HG02973 (cell line): ENCODE data around the gene RNF157.
A peak's percentile ranks its signal among the peaks of the same experiment; 100 is the strongest.
"Not testable (repeated sequence)": the region's sequence is repeated elsewhere in the genome, so short reads cannot be mapped to it uniquely, and the experiment has no call there.

Experiments
- ATAC-seq: cut with Tn5 transposase; IDR thresholded peaks from one replicate; pipeline ENCODE4 v1.9.1; 2021; ENCODE audit warnings: moderate library complexity; ENCODE audit not compliant: unreplicated experiment

The RNF157 gene

DNA sequence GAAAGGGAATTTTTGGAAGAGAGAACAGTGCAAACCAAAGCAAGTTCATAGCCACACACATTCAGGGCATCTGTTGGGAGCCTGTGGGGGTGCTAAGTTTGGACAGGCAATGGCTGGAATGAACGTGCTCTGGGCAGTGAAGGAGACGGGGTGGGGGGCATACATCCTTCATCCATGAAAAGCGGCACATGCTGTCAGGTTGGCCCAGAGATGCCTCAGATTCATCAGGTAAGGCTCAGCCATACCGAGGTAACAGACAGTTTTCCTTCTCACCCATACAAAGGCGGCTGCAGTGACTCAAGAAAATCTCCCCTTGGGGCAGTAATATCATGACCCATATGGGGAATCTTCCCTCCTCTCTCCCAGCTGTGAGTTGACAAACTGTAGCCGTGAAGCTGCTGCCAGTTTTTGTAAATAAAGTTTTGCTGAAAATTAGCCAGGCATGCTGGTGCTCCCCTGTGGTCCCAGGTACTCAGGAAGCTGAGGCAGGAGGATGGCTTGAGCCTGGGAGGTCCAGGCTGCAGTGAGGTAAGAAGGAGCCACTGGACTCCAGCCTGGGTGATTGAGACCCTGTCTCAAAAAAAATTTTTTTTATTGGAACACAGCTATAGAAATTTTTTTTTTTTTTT lies 15.6 kb upstream of the RNF157 start:
- no peak for ATAC-seq

DNA sequence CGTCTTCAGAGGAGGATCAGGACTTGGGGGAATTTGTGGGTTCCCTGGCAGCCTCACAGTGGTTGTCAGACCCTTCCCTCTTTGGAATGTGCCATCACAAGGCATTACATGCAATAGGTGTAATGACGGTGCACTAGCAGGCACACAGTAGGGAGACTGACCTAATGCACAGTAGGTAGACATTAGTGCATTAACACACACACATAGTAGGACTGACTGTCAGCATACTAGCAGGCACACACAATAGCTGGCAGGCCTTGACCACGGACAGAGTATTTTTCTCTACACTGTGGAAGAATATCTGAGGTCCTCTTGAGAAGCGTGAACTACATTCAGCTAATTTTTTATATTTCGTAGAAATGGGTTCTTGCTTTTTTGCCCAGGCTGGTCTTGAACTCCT lies 14.0 kb upstream of the RNF157 start:
- no peak for ATAC-seq

DNA sequence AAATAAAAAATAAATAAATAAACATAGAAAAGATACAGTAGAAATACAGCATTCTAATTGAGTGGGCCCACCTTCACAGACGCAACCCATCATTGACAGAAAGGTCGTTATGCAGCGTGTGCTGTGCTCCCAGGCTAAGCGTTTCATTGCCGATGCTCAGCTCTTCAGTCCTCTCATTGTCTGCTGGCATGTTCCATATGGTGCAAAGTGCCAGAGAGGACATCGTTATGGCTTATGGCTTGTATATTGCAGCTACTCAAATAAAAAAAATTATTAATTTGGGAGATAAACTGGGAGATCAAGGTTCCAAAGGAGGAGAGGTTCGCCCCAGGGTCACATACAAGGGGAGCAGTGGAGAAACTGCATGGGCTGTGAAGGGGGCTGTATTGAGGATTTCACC lies 13.5 kb upstream of the RNF157 start:
- no peak for ATAC-seq

DNA sequence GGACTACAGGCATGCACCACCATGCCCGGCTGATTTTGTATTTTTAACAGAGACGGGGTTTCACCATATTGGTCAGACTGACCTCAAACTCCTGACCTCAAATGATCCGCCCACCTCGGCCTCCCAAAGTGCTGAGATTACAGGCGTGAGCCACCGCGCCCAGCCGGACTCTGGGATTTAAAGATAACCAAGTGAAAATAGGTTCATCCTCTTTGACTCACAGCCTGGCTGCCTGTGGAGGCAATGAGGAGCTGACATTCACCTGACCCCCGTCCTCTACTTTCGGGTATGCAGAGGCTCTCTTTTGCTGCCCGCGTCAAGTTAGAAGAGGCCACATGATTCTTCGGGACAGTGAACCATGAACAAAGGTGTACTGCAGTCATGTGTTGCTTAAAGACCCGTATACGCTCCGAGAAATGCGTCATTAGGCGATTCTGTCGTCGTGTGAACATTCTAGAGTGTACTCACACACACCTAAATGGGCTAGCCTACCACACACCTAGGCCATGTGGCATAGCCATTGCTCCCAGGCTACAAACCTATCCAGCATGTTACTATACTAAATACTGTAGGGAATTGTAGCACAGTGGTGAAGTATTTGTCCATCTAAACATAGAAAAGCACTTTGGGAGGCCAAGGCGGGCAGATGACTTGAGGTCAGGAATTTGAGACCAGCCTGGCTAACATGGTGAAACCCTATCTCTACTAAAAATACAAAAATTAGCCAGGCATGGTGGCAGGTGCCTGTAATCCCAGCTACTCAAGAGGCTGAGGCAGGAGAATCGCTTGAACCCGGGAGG lies 12.9 kb upstream of the RNF157 start:
- not testable (repeated sequence) for ATAC-seq

DNA sequence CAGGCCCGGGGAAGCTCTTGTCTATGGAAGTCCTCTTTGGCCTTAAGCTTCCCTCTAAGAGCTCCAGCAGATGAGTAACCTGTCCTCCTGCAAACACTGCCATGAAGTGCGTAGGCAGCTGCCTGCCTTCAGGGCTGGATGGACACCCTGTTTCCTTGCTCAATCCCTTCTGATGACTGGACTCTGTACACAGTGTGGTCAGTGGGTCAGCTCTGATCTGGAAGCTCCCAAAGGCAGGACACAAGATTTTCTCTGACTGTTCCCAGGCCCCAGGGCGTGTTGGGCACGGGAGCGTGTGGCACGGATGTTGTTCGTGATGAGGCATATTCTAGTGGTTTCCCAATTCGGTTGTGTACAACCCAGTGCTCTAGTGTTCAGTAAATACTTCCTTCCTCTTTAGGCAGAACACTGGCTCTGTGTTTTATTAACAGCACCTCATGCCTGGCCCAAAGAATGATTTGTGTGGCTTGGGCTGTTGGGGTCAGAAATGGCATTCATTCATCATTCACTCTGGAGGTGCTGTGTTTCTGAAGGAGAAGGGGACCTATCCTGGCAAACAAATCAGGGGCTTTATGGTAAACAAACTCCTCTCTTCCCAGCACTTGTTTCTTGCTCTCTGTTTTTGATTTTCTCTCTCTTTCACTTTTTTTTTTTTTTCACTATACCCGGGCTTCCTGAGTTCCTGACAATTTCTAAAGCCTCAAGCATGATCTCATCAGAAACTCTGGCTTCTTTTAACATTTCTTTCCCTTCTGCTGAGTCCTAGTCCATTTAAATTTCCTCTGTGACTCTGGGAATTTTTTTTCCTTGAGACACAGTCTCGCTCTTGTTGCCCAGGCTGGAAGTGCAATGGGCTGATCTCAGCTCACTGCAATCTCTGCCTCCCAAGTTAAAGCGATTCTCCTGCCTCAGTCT lies 12.0 kb upstream of the RNF157 start:
- ATAC-seq = no peak

DNA sequence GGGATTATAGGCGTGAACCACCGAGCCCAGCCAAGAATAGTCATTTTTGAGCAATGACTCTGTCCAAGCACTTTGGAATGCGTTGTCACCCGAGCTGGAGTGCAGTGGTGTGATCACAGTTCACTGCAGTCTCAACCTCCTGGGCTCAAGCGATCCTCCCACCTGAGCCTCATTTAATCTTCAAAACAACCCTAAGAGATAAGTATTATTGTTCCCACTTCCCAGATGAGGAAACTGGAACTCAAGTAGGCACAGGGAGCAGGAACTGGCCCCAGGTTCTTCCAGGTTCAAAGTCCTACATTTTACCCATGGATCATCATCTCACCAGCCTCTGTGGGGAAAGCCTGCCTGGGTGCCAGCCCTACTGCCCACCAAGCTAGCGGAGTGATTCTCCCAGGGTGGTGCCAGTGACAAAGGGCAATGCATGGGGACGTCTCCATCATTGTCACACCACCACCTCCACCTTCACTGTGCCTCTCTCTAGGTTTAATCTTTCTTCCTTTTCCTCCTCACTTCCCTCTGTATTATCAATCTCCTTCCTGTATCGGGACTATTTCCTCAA lies 11.3 kb upstream of the RNF157 start:
- ATAC-seq = no peak

DNA sequence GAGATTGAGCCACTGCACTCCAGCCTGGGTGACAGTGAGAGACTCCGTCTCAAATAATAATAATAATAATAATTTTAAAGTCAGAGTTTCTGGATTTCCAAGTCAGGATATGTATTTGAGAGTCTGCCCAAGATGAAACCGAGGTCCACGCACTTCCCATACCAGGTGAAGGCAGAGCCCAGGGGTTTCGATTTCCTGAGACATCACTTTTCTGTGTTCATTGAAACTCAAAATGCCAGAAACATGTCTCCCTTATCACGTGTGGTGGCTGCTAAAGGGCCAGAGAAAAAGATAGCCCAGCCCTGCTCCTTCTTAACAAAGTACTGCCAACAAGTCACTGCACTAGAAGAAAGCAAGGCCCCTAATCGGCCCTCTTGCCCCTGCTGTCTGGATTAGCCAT lies 9.8 kb upstream of the RNF157 start:
- no peak for ATAC-seq

DNA sequence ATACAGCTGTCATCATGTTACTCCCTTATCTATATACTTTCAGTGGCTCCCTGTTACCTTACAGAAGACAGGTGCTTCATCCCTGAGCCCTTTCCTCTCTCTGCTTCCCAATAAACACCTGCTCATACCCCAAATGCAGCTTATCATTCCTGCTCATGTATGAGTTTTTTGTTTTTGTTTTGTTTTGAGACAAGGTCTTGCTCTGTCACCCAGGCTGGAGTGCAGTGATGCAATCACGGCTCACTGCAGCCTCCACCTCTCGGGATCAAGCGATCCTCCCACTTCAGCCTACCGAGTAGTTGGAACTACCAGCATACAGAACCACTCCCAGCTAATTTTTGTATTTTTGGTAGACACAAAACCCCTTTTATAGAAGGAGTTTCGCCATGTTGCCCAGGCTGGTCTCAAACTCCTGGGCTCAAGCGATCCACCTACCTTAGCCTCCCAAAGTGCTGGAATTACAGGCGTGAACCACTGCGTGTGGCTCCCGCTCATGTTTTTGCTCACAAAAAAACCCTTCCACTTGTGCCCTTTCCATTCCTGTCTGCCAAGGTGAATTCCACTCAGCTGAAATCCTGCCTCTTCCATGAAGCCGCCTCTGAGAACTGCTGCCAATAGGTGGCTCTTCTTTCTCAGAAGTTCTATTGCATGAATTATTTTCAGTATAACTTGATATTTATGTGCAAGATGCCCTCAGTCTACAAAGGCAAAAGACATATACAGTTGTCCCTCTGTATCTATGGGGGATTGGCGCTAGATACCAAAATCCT lies 7.9 kb upstream of the RNF157 start:
- no peak for ATAC-seq

DNA sequence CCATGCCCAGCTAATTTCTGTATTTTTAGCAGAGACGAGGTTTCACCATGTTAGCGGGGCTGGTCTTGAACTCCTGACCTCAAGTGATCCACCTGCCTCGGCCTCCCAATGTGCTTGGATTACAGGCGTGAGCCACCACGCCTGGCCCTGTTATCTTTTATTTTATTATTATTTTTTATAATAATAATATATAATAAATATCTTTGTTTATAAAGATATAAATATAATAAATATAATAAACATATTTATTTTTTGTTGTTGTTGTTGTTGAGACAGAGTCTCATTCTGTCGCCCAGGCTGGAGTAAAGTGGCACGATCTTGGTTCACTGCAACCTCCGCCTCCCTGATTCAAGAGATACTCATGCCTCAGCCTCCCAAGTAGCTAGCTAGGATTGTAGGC lies 7.0 kb upstream of the RNF157 start:
- ATAC-seq = no peak

DNA sequence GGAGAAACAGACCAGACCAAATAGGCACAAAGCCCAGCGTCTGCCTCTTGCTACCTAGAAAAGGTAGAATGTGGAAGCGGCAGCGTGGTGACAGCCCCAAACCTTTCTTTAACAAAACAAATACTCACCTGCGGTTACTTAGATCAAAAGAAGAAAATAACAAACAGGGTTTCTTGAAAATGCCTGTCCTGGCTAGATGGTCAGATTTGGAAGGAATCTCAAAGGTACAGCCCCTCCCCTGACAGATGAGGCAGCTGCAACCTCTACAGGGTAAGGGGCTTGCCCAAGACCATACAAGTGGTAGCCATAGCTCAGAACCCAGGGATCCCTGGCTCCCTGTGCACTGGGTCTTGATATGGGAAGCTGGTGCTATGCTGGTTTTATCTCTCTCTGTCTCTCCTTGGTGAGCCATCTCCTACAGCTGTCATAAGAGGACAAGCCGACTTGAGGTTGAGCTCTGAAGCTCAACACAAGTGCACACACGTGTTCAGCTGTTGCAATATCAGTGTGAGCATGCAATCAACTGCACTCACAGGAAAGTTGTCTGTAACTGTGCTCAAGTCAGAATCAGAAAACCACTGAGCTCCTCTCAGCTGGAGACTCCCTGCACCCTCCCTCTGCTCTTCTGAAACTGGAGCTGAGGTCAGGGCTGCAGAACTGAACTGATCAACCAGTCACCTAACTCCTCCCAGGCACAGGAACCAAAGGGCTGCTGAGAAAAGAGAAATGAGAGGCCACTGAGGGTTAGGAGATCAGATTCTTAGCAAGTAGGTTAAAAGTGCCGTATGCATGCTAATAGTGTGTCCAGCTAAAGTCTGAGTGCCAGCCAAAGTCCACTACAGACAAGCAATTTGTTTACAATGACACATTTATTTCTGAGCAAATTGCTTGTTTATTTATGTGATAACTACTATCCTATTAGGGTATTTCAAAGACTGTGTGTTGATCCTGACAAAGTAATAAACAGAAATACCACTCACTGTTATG lies 6.1 kb upstream of the RNF157 start:
- peak; percentile 87 for ATAC-seq

DNA sequence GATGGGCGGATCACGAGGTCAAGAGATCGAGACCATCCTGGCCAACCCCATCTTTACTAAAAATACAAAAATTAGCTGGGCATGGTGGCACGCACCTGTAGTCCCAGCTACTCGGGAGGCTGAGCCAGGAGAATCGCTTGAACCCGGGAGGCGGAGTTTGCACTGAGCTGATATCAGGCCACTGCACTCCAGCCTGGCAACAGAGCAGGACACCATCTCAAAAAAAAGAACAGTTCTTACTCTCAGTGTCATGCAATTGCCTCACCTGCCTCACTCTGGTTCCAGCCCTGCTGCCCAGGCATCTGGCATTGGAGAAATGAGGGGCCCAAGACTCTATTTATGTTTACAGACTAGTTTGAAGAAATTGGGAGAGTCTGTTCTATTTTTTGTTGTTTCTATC lies 4.4 kb upstream of the RNF157 start:
- not testable (repeated sequence) for ATAC-seq

DNA sequence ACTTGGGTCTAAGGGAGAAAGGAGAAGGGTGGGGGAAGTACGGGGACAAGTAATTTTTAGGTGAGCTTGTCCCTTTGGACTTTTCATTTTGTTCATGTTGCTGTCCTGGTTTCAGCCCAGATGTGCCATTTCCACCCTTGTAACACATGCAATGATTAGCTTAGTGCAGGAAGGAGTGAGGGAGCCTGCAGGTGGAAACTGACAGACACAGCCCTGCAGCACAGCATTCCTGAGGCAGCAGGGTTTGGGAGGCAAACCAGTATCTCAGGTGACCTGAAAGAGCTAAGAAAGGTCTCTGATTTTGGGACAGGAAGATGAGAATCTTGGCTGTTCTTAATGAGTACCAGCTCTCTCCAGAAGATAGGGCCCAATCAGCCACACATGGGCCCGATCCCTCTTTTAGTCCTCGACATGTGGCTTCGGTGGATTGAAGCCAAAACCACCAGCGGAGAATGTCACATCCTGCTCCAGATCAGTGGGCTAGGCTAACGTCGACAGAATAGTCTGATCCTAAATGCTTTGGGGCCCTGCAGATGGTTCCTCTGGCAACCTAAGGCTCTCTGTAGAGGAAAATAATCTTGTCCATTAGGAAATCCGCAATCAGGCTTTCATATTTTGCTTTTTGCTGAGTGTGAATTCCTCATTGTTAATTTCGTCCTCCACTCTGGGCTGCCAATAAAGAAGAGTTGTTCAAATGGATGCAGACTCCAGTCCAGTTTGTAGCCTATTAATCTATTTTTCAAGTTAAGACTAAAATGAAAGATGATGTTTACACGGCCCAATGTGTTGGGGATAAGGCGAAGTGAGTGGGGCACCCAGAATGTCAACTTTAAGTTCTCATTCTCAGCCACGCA lies 3.8 kb upstream of the RNF157 start:
- ATAC-seq = no peak

DNA sequence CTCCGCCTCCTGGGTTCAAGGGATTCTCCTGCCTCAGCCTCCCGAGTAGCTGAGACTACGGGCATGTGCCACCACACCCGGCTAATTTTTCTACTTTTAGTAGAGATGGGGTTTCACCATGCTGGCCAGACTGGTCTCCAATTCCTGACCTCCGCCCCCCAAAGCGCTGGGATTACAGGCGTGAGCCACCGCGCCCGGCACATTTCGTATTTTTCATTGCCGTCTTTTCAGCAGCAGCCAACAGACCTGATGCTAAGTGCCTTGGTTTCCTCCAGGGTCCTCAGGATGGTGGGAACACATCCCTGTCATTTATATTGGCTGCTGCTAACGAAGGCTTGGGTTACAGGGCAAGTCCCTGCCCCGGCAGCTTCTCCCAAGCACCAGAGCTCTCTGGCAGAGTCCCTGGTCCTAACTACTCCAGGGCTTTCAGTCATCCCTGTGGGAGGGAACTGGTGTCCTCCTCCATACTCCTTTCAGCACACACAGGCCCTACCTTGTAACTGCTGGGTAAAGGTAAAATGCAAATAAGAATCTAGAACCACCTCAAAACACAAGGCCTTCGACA lies 1.5 kb upstream of the RNF157 start:
- ATAC-seq = no peak

DNA sequence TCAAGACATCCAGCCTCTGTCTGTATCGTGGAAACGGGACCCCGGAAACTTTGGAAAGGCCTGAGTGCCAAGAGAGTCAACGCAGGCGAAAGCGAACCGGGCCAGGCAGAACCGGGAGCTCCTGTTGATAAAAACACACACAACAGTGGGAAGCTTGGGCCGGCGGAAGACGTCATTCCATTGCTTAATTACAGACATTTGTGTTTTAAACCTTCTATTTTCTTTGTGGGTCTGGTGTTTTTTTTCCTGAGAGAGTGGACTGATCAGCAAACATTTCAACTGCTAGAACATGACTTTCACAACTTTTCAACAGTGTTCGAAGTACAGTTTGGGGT lies 878 bp upstream of the RNF157 start:
- no peak for ATAC-seq

DNA sequence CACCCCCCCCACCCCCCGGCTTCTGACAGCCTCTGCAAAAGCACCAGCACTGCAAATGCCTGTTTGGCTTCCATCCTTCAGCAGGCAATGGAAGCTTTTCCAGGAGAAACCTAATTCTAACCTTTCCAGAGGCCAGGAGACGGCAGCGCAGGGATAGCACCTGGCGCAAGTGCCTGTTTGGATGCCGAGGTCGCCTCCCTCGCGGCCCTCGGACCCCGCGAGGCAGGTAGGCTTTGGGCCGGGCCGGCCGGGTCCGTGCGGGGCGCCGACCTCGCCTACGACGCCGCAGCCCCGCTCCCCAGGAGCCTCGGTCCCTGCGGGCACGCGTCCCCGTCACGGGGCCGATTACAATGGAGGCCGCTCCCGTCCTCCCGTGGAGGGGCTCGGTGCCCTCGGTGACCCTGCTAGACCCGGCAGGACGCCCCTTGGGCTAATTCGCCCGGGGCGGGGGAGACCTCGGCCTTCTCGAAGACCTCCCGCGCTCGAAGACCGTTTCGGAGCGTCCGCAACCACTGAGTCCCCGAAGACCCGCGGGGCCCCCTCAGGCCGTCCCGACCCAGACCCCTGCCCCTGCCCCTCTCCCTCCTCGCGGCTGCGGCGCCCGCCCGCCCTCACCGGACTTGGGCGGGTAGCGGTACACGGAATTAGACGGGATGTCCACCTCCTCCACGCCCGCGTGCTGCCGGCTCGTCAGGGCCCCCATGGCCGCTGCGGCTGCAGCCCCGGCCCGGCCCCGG lies 587 bp downstream of the RNF157 start:
- ATAC-seq = peak; percentile 6

DNA sequence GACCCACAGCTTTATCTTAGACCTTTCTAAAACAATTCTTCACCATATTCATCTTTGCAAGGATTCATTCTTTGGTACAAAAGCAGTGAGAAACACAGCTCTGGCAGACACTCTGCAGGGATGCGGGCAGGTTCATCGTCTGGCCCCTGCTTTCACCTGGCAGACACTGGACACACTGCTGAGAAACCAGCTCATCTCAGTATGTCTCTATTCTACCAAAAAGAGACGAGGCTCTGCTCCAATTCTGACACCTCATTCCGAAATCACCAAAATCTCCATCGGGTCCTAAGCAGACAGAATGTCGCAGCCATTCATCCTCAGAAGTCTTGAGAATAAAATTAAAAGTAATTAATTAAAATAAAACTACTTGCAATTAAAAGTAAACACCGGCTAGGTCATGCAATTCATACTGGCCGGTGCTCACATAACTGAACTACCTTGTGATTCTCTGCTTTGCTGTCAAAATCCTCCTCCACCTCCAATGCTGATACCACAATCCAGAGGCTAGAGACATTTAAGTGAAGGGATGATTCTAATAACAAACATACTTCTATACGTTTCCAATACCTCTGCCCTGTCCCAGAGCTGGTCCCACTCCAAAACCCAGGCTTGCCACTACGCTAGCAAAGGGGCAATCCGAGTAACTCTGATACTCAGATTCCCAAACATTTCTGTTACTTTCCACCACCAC lies 1.3 kb downstream of the RNF157 start:
- ATAC-seq = no peak

DNA sequence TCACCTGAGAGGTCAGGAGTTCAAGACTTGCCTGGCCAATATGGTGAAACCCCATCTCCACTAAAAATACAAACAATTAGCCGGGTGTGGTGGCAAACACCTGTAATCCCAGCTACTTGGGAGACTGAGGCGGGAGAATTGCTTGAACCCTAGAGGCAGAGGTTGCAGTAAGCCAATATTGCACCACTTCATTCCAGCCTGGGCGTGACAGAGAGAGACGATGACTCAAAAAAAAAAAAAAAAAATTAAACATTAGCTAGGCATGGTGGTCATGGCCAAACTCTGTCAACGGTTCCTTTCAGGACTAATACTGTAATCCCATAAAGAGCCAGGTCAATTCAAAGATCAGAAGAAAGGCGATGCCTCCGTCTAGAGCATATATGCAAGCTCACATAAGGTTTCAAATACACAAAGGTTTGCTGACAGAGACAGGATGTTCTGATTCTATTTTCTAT lies 2.4 kb downstream of the RNF157 start:
- no peak for ATAC-seq
